ENCODE data around the gene MUC3A. TPM values are rescaled to one million over a fixed set of nuclear protein-coding genes. Genes with fewer than 3 reads are reported as not detected.

MUC3A gene
- polyA plus RNA-seq, 1 experiment, result not detected

GRCh38 chr7:100966542-100967291, 17.4 kb downstream of the MUC3A start:
- Histone ChIP-seq H3K9me3 (ENCODE audit: control insufficient read depth, insufficient read depth, low read length) (peaks cover 10% of the 10 kb centered on the region; the same call in 1 of the 2 replicates), H3K27ac (ENCODE audit: low read depth, low read length) (no peak overlapping the region), H3K27me3 (ENCODE audit: control insufficient read depth, insufficient read depth, low read length) (peaks cover 50% of the 10 kb centered on the region), H3K4me3 (ENCODE audit: low read depth, low read length) (no peak overlapping the region)
- CTCF ChIA-PET, result no interaction called here
- POLR2A ChIA-PET, result no interaction called here
- DNase-seq (ENCODE audit: low read depth, low spot score), result no peak
- no peak for TF ChIP-seq CTCF (IDR thresholded peaks at IDR 0.05; ENCODE audit: low read depth, low read length)

GRCh38 chr7:100967292-100967863, 18.0 kb downstream of the MUC3A start:
- no peak for DNase-seq (ENCODE audit: low read depth, low spot score)
- Histone ChIP-seq H3K4me3 (ENCODE audit: low read depth, low read length) (no peak overlapping the region), H3K27ac (ENCODE audit: low read depth, low read length) (no peak overlapping the region), H3K27me3 (ENCODE audit: control insufficient read depth, insufficient read depth, low read length) (peaks cover 52% of the 10 kb centered on the region), H3K9me3 (ENCODE audit: control insufficient read depth, insufficient read depth, low read length) (peaks cover 10% of the 10 kb centered on the region; the same call in 1 of the 2 replicates)
- ChIA-PET POLR2A (no interaction called here), CTCF (no interaction called here)
- TF ChIP-seq CTCF (IDR thresholded peaks at IDR 0.05; ENCODE audit: low read depth, low read length), result no peak

- H3K4me3 ChIP-seq (ENCODE audit: low read depth, low read length), result no peak overlapping the region
- CTCF ChIA-PET, result no interaction called here
- no peak for TF ChIP-seq CTCF (IDR thresholded peaks at IDR 0.05; ENCODE audit: low read depth, low read length)
- H3K27me3 ChIP-seq (ENCODE audit: control insufficient read depth, insufficient read depth, low read length), result peaks cover 52% of the 10 kb centered on the region
- no peak overlapping the region for H3K27ac ChIP-seq (ENCODE audit: low read depth, low read length)
- peaks cover 10% of the 10 kb centered on the region for H3K9me3 ChIP-seq (ENCODE audit: control insufficient read depth, insufficient read depth, low read length)
- DNase-seq (ENCODE audit: low read depth, low spot score), result no peak
- POLR2A ChIA-PET, result no interaction called here
Measured at GRCh38 chr7:100968031-100968430, 18.7 kb downstream of the MUC3A start.

GRCh38 chr7:100968650-100969049, 19.3 kb downstream of the MUC3A start:
- H3K27me3 ChIP-seq (ENCODE audit: control insufficient read depth, insufficient read depth, low read length), result peaks cover 49% of the 10 kb centered on the region
- CTCF ChIA-PET, result interaction anchor here (0.6 kb wide), 1 partner anchor 90 kb away, joined by 3 read pairs; no protein-coding TSS in a partner anchor

More at GRCh38 chr7:100968650-100969049, 19.3 kb downstream of the MUC3A start:
- Histone ChIP-seq H3K27ac (ENCODE audit: low read depth, low read length) (no peak overlapping the region), H3K4me3 (ENCODE audit: low read depth, low read length) (no peak overlapping the region), H3K9me3 (ENCODE audit: control insufficient read depth, insufficient read depth, low read length) (peaks cover 11% of the 10 kb centered on the region)
- POLR2A ChIA-PET, result no interaction called here
- no peak for DNase-seq (ENCODE audit: low read depth, low spot score)
- TF ChIP-seq CTCF (IDR thresholded peaks at IDR 0.05; ENCODE audit: low read depth, low read length), result no peak
